Glutamatergic neuron (in vitro differentiated cells): ENCODE measurements around the gene PEX11B. TPM values are rescaled to one million over a fixed set of nuclear protein-coding genes. Genes with fewer than 3 reads are reported as not detected.
A peak's percentile ranks its signal among the peaks of the same experiment; 100 is the strongest.
"Not testable (repeated sequence)": the region's sequence is repeated elsewhere in the genome, so short reads cannot be mapped to it uniquely, and the experiment has no call there.

Experiments used
- DNase-seq: peaks from one replicate; pipeline ENCODE4 v3.0.0; 2022
- H3K27ac Mint-ChIP-seq: one replicate; pipeline ENCODE4 v1.8.0; 2020; ENCODE audit warnings: mild to moderate bottlenecking, mixed read lengths, inconsistent platforms; ENCODE audit not compliant: unreplicated experiment
- H3K27me3 Mint-ChIP-seq: one replicate; pipeline ENCODE4 v1.8.0; 2020; ENCODE audit warnings: mild to moderate bottlenecking, moderate library complexity, mixed read lengths, inconsistent platforms; ENCODE audit not compliant: unreplicated experiment
- H3K36me3 Mint-ChIP-seq: one replicate; pipeline ENCODE4 v1.8.0; 2020; ENCODE audit warnings: mild to moderate bottlenecking, mixed read lengths, inconsistent platforms; ENCODE audit not compliant: unreplicated experiment
- H3K4me1 Mint-ChIP-seq: one replicate; pipeline ENCODE4 v1.8.0; 2020; ENCODE audit warnings: mild to moderate bottlenecking, low read depth, mixed read lengths, inconsistent platforms; ENCODE audit not compliant: unreplicated experiment
- H3K4me3 Mint-ChIP-seq: one replicate; pipeline ENCODE4 v1.8.0; 2020; ENCODE audit warnings: mild to moderate bottlenecking, mixed read lengths, inconsistent platforms; ENCODE audit not compliant: unreplicated experiment
- H3K9me3 Mint-ChIP-seq: one replicate; pipeline ENCODE4 v1.8.0; 2020; ENCODE audit warnings: mild to moderate bottlenecking, moderate library complexity, mixed read lengths, inconsistent platforms; ENCODE audit not compliant: unreplicated experiment
- CTCF ChIP-seq: fragments of 200-600 bp; sonication (generic); IDR thresholded peaks from one replicate; pipeline ENCODE4 v1.5.0; 2021; ENCODE audit not compliant: partially characterized antibody, unreplicated experiment
- total RNA-seq: library from RNA; stranded (reverse); fragmentation: NEBNext Ultra II Directional; extraction: Animal tissue kit (Norgen Biotek cat#: 25700); gene quantifications from one replicate; pipeline ENCODE4 v1.2.1, GENCODE V29; 2021; ENCODE audit not compliant: unreplicated experiment

Gene PEX11B
- total RNA-seq, 1 donor from 2014 or later = 24.7 TPM

- no peak for DNase-seq
- no peak for TF ChIP-seq CTCF
- no peak overlapping the region for H3K4me3 Mint-ChIP-seq
- no peaks in the 10 kb centered on the region for H3K36me3 Mint-ChIP-seq
- peaks cover 2% of the 10 kb centered on the region for H3K27me3 Mint-ChIP-seq
- no peak overlapping the region for H3K27ac Mint-ChIP-seq
- H3K4me1 Mint-ChIP-seq = no peaks in the 10 kb centered on the region
- no peaks in the 10 kb centered on the region for H3K9me3 Mint-ChIP-seq
These were observed 17.2 kb upstream of the PEX11B start for GRCh38 chr1:145935708-145936107.

DNA sequence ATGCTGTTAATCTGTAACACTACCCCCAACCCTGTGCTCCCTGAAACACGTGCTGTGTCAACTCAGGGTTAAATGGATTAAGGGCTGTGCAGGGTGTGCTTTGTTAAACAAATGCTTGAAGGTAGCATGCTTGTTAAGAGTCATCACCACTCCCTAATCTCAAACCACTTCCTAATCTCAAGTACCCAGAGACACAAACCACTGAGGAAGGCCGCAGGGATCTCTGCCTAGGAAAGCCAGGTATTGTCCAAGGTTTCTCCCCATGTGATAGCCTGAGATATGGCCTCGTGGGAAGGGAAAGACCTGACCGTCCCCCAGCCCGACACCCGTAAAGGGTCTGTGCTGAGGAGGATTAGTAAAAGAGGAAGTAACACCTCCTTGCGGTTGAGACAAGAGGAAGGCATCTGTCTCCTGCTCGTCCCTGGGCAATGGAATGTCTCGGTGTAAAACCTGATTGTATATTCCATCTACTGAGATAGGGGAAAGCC is 14.0 kb upstream of the PEX11B start:
- not testable (repeated sequence) for DNase-seq, H3K27ac Mint-ChIP-seq, H3K4me3 Mint-ChIP-seq, H3K4me1 Mint-ChIP-seq, H3K9me3 Mint-ChIP-seq, H3K27me3 Mint-ChIP-seq, H3K36me3 Mint-ChIP-seq

GRCh38 chr1:145927916-145928643 is 9.6 kb upstream of the PEX11B start:
- no peak for DNase-seq
- Mint-ChIP-seq H3K27me3 (no peaks in the 10 kb centered on the region), H3K36me3 (no peaks in the 10 kb centered on the region), H3K4me1 (peaks cover 7% of the 10 kb centered on the region), H3K4me3 (peak overlapping the region; percentile 63), H3K27ac (no peak overlapping the region), H3K9me3 (no peaks in the 10 kb centered on the region)
- no peak for TF ChIP-seq CTCF

DNA sequence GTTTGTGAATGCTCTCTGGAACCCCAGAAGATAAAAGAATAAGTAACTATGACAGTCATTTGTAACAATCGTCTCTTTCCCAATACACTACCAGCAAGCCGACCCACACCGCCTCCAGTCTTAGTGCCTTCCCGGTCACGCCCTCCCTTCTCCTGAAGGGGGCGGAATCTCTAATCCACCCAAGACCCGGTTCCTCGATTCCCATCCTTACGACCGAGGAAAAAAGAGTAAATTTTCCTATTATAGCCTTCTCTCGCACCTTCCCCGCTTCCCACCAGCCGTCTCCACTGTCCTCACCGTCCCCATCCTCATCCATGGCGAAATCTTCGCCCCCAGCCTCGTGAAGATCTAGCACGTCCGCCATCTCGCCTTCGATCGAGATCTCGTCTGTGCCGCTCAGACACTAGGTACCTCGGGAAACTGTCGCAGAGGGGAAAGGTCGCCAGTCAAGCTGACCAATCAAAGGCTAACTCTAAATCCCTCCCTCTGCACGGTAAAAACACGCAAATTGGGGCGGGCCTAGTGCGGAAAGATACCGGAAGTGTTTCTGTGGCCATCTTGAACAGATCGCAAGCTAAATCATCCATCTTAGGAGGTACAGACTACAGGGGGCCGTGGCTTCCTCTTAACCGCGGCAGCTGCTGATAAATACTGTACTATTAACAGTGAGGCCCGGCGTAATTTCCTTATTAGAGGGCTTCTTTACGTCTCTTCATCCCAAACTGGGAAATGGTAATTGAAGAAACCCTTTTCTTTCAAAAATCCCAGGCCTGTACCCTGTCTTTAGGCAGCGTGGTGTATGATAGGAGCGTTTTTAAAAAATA is 8.8 kb upstream of the PEX11B start, which contains the start of gene RBM8A:
Gene RBM8A, minus strand, starts transcription at position 422 of the 824 bp plus-strand sequence. Its CDS starts 58 bp downstream, at position 364.
- H3K27me3 Mint-ChIP-seq = no peaks in the 10 kb centered on the region
- peak within 1 kb of the TSS; percentile 63 for H3K4me3 Mint-ChIP-seq
- H3K27ac Mint-ChIP-seq = no peak within 1 kb of the TSS
- H3K4me1 Mint-ChIP-seq = peaks cover 7% of the 10 kb centered on the region
- no peaks in the 10 kb centered on the region for H3K9me3 Mint-ChIP-seq
- peak; percentile 85 for DNase-seq
- H3K36me3 Mint-ChIP-seq = no peaks in the 10 kb centered on the region
- TF ChIP-seq CTCF = peak; percentile 75

- no peak overlapping the region for H3K27ac Mint-ChIP-seq
These were observed 8.2 kb upstream of the PEX11B start for GRCh38 chr1:145926686-145927062.

More at GRCh38 chr1:145926686-145927062, 8.2 kb upstream of the PEX11B start:
- no peaks in the 10 kb centered on the region for H3K9me3 Mint-ChIP-seq
- peaks cover 7% of the 10 kb centered on the region for H3K4me1 Mint-ChIP-seq
- DNase-seq = no peak
- no peaks in the 10 kb centered on the region for H3K27me3 Mint-ChIP-seq
- TF ChIP-seq CTCF = no peak
- no peaks in the 10 kb centered on the region for H3K36me3 Mint-ChIP-seq
- H3K4me3 Mint-ChIP-seq = no peak overlapping the region
